RWPE1 (cell line): ENCODE measurements around the gene RHEB.

Source experiments
- CTCF ChIA-PET: fragments of 350-600 bp; sonication (Branson Sonifier 250); formaldehyde crosslinking; extraction: SDS; loops from one replicate; lab custom pipeline; 2021; lab: Yijun Ruan, JAX
- POLR2A ChIA-PET: fragments of 400-600 bp; formaldehyde crosslinking; extraction: SDS; loops from one replicate; lab custom pipeline; 2020; ENCODE audit warnings: antibody characterized with exemption; ENCODE audit not compliant: low non-redundant PET; lab: Yijun Ruan, JAX
- DNase-seq: peaks from one replicate; pipeline ENCODE4 v3.0.0; 2012; ENCODE audit warnings: low spot score
- H3K27ac ChIP-seq: fragments of 450-650 bp; 2 replicates; pipeline ENCODE4 v1.5.1; 2017
- TF ChIP-seq, protein P1 (sequence below): fragments of 450-650 bp; conservative IDR thresholded peaks from 2 replicates; pipeline ENCODE4 v1.5.1; 2017; ENCODE audit warnings: low read depth, mild to moderate bottlenecking

The RHEB gene

GRCh38 chr7:151470711-151471110 lies 49.0 kb downstream of the RHEB start:
- TF ChIP-seq, protein P1, sequence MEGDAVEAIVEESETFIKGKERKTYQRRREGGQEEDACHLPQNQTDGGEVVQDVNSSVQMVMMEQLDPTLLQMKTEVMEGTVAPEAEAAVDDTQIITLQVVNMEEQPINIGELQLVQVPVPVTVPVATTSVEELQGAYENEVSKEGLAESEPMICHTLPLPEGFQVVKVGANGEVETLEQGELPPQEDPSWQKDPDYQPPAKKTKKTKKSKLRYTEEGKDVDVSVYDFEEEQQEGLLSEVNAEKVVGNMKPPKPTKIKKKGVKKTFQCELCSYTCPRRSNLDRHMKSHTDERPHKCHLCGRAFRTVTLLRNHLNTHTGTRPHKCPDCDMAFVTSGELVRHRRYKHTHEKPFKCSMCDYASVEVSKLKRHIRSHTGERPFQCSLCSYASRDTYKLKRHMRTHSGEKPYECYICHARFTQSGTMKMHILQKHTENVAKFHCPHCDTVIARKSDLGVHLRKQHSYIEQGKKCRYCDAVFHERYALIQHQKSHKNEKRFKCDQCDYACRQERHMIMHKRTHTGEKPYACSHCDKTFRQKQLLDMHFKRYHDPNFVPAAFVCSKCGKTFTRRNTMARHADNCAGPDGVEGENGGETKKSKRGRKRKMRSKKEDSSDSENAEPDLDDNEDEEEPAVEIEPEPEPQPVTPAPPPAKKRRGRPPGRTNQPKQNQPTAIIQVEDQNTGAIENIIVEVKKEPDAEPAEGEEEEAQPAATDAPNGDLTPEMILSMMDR: no peak
- POLR2A ChIA-PET: no interaction called here
- no peak overlapping the region for H3K27ac ChIP-seq
- no peak for DNase-seq
- CTCF ChIA-PET: no interaction called here

DNA sequence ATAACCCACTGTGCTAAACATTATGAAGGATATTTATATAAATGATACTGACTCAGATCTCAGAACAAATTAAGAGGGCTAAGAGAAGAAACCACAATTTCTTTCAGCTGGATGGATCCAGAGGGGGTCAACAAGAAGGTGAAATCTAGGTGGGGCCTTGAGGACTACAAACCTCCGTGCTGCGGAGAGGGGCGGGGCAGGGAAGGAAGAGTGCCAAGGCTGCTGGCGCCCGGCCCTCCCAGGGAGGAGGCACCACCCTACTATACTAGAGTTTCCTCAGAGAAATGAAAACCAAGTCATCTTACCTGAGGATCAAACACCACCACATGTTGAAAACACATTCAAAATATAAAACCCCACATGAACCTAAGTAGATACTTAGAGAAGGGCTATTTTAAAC lies 50.4 kb downstream of the RHEB start:
- TF ChIP-seq, protein P1: no peak
- no peak overlapping the region; the same call in 1 of the 2 replicates for H3K27ac ChIP-seq
- CTCF ChIA-PET: interaction anchor here (0.5 kb wide), 1 partner anchor 10 kb away, joined by 3 read pairs; no protein-coding TSS in a partner anchor
- DNase-seq: no peak
- POLR2A ChIA-PET: no interaction called here

DNA sequence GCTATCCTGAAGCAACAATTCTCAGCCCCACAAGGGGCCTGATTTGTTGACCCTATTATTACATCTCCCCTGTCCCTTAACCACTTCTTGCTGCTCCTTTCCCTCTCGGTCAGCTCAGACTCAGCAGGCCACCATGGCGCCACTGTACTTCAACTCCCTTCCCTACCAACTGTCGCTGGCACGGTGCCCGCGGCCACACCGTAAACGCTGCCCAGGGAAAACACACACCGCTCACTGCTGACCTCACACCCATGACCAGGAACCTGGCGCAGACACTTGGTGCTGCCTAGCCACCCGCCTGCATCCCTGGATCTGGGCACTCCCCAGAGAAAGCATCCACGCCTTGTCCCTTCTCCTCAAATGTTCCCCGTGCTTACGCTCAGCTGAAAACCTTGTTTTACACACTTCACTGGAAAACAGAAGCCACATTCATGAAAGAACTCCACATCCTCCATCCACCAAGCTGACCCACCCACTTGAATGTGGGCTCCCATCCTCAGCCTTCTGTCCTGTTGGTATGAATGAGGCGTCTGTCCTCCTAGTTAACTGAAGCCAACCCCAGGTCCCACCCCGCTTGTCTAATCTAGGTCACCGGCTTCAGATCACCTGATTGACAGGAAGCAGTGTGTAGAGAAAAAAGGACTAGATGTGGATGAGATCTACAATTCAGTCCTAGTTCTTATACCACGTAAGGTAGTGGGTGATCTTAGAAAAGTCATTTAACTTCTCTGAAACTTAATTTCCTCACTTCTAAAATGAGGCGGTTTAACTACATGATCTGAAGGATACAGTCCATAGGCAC lies 51.3 kb downstream of the RHEB start:
- POLR2A ChIA-PET: no interaction called here
- no peak for DNase-seq
- H3K27ac ChIP-seq: peak overlapping the region; percentile 10; the same call in 1 of the 2 replicates
- TF ChIP-seq, protein P1: no peak
- CTCF ChIA-PET: no interaction called here

DNA sequence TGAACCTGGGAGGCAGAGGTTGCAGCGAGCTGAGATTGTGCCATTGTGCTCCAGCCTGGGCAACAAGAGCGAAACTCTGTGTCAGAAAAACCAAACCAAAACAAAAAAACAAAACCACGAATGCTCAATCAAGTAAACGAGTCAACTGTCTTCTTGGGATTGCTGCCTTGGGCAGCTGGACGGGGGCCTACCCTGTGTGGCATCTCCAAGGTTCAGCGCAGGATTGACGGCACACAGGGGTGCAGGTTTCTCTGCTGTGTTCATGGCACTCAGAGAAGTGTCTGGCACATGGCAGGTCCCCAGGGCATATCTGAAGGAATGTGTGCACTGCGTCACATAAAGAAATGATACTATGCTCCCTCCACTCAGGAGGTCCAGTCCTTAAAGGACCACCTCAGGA lies 54.5 kb downstream of the RHEB start:
- POLR2A ChIA-PET: no interaction called here
- TF ChIP-seq, protein P1: no peak
- 0 out of 2 replicates have a peak overlapping the region, but pooled peaks have one; percentile 2 for H3K27ac ChIP-seq
- no peak for DNase-seq
- CTCF ChIA-PET: no interaction called here

GRCh38 chr7:151462306-151462779 lies 57.4 kb downstream of the RHEB start:
- H3K27ac ChIP-seq: no peak overlapping the region
- POLR2A ChIA-PET: no interaction called here
- CTCF ChIA-PET: interaction anchor here (0.6 kb wide), 1 partner anchor 282 kb away, joined by 4 read pairs; no protein-coding TSS in a partner anchor
- TF ChIP-seq, protein P1: no peak
- no peak for DNase-seq

DNA sequence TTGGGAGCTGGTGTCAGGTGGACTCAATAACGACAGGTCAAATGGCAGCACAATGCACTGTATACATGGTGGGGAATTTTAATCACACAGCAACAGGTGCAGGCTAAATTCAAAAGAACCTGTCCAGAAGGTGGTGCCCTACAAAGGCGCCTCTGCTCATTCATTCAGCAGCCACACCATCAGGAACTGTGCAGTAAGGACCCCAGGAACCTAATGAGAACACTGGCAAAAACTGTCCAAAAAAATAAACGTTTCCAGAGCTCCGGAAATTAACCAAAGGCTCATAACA lies 57.8 kb downstream of the RHEB start:
- ChIA-PET POLR2A (no interaction called here), CTCF (no interaction called here)
- DNase-seq: no peak
- no peak overlapping the region for H3K27ac ChIP-seq
- TF ChIP-seq, protein P1: no peak
